Skin of body (tissue), 2 donors: Measurements from ENCODE around the gene CAB39L. TPM values are rescaled to one million over a fixed set of nuclear protein-coding genes. Genes with fewer than 3 reads are reported as not detected.

Experiments
- DNase-seq: peaks from one replicate; lab custom pipeline; 2025; lab: John Stamatoyannopoulos, UW
- total RNA-seq: library from RNA; depleted of rRNA; stranded (reverse); fragments of >200 nt; gene quantifications from one replicate; pipeline ENCODE4 v1.2.3, GENCODE V29; 2014

The CAB39L gene
- total RNA-seq = 10.9 TPM

- DNase-seq = peak; percentile 100
Measured at GRCh38 chr13:49443704-49444523, at the start of gene CAB39L, which contains the start of gene SETDB2. CAB39L (minus strand) TSS chr13:49444064; CDS start chr13:49382910, 61,154 bp downstream. SETDB2 (plus strand) TSS chr13:49444274; CDS start chr13:49451894, 7,620 bp downstream.

GRCh38 chr13:49488563-49488962 lies 44.7 kb upstream of the CAB39L start:
- no peak for DNase-seq

GRCh38 chr13:49481788-49482187 lies 37.9 kb upstream of the CAB39L start:
- DNase-seq = no peak

DNA sequence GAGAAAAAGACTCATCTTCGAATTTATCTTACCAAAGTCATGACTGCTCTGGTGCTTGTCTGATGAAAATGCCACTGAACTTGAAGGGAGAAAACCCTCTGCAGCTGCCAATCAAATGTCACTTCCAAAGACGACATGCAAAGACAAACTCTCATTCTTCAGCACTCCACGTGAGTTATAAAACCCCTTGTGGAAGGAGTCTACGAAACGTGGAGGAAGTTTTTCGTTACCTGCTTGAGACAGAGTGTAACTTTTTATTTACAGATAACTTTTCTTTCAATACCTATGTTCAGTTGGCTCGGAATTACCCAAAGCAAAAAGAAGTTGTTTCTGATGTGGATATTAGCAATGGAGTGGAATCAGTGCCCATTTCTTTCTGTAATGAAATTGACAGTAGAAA lies 32.7 kb upstream of the CAB39L start:
- no peak for DNase-seq

DNA sequence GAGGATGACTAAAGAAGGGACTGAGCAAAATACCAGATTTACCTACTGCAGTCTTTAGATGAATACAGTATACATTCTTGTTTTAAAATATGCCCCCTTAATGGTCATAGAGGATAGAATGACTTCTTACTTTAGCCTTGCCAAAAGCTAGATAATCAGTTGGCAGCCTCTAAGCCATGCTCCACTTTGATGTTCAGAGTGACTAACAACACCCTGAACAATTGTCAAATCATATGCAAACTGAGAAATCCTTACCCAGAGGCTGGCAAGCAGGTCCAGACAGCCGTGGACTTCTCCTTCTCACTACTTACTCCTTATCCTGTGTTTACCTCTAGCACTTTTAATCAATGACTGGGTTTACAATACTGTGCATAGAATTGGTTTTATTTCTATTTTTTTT lies 28.3 kb upstream of the CAB39L start:
- DNase-seq = no peak

DNA sequence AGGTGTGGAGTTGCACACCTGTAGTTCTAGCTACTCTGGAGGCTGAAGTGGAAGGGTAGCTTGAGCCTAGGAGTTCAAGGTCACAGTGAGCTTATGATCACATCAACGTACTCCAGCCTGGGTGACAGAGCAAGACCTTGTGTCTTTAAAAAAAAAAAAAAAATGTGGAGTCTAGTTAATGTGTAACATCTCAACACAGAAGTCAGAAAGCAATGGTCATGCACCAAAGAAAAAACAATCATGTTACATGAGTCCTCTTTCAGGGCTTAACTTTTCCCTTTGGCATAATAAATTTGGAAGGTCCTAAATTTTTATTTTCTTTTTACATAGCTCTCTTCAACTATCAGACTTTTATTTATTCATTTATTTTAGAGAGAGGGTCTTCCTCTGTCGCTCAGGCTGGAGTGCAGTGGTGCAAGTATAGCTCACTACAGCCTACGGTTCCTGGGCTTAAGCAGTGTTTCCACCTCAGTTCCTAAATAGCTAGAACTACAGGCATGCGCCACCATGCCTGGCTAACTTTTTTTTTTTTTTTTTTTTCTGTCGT lies 22.5 kb upstream of the CAB39L start:
- DNase-seq = no peak

- DNase-seq = no peak
Measured at GRCh38 chr13:49464621-49465325, 20.9 kb upstream of the CAB39L start.

DNA sequence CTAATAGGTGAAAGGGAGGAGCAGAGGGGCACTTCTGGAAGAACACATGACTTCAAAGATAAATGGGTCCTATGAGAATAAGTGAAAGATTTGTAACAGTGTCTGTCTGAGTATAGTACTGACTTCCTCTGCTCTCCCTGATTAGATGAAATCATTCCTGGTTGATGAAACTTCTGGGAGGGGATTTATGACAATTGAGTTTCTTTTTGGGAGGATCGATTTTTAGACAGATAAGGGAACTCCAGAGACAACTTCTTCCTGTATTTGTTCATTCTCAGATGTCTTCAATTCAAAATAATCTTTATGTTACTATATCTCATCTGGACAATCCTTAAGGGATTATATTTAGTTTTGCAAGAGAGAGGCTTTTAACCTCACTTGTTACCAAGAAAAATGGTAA lies 20.2 kb upstream of the CAB39L start:
- peak; percentile 2 for DNase-seq

GRCh38 chr13:49459580-49459979 lies 15.7 kb upstream of the CAB39L start:
- DNase-seq = no peak

DNA sequence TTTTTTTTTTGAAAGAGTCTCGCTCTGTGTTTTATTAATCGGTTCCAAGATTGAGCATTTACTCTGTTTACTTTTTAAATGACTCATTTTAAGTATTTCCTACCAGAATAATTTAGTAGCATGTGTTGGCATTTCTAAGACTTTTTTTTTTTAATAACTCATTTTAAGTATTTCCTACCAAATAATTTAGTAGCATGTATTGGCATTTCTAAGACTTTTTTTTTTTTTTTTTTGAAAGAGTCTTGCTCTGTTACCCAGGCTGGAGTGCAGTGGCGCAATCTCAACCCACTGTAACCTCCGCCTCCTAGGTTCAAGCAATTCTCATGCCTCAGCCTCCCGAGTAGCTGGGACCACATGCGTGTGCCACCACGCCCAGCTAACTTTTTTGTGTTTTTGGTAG lies 13.4 kb upstream of the CAB39L start:
- DNase-seq = no peak

DNA sequence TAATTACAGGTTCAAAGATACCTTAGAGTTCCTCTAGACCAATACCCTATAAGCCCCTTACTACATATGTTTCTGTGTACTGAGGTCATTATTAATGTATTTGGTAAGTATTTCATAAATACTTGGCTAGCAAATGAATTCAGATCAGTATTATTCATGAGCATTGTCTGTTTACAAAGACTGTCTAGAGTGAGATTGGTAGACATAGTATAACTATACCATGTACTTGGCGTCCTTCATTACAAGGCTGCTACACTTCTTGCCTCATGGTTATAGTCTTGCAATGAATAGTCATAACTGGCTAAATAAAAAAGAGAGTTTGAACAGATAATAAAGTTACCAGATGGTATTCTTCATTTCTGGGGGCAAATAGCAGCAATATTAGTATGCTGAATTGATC lies 12.3 kb upstream of the CAB39L start:
- DNase-seq = no peak

DNA sequence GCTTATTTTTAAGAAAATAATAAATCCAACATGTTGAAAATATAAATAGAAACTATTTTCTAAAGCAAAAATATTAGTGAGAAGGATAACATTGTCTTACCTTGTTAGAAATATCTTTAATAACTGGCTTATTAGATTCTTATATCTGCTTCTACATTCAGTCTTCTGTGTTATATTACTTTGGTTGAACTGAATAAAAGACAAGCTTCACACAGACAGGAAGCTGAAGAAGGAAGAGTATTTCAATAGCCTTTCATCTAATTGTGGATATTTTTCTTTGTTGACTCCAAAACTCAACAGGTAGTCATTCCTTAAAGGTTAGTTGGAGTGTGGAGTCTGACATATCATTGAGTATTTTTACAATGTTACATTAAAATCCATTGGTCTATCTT lies 11.1 kb upstream of the CAB39L start:
- DNase-seq = no peak

DNA sequence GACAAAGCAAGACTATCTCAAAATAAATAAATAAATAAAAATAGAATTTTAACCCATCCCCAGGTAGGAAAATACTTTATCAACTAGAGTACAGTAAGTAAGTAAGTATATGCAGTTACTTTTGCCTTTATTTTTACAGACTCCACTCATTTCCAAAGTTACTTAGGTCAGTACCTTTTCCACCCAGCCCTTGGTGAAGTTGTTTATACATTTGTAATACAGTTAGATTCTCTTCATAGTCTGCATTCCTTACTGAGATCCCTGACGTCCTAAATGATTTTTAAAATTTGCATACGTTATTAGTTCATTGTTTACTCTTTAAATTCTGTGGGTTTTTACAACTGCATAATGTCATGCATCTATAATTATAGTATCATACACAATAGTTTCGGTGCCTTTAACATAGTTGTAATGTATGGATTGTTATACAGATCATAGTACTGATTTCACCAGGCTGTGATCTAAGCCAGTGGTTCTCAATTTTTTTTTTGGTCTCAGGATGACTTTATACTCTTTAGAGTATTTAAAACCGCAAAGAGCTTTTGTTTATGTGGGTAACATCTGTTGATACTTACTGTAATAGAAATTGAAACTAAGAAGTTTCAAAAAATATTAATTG lies 10.6 kb upstream of the CAB39L start:
- no peak for DNase-seq

DNA sequence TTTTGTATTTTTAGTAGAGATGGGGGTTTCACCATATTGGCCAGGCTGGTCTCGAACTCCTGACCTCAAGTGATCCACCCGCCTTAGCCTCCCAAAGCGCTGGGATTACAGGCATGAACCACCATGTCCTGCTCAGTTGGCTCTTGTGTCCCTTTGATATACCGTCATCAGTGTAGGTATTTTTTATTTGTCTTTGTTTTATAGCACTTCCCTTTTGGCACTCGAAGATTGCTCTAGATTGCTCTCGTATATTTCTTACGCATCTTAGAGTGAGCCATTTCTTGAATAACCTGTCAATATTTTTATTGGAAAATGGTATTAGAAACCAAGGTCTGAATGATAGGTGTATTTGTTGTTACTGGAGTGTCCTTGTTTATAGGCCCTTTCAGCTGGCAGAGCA lies 9.6 kb upstream of the CAB39L start:
- DNase-seq = no peak

- DNase-seq = no peak
Measured at GRCh38 chr13:49452725-49453457, 9.0 kb upstream of the CAB39L start.

- no peak for DNase-seq
Measured at GRCh38 chr13:49450105-49450819, 6.4 kb upstream of the CAB39L start.

- no peak for DNase-seq
Measured at GRCh38 chr13:49448753-49449152, 4.9 kb upstream of the CAB39L start.

DNA sequence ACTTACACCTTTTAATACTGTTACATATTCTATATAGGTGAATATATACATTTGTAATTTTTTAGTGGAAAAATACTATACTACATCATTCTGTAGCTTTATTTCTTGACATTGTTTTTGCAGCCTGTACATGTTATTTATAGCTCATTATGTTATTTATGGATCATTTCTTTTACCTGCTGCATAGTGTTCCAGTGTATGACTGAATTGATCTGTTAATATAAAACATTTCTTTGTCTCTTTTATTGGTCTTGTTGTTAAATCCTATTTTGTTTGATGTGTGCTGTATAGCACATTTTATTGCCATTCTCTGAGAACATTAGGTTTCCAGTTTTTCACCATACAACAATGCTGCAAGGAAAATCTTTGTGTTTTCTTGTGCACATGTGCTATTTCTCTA lies 2.6 kb upstream of the CAB39L start:
- DNase-seq = no peak

- peak; percentile 68 for DNase-seq
Measured at GRCh38 chr13:49444524-49445395, 896 bp upstream of the CAB39L start.

- peak; percentile 29 for DNase-seq
Measured at GRCh38 chr13:49443357-49443703, 534 bp downstream of the CAB39L start.
